ENCODE results near the gene PDE3B. TPM values are rescaled to one million over a fixed set of nuclear protein-coding genes. Genes with fewer than 3 reads are reported as not detected.

Gene PDE3B
- total and polyA plus RNA-seq, 9 of the 15 experiments (the other 6 are each of a cell fraction or from before 2014, with no cell fraction given): 2.3 to 22.5 (median 12.2) TPM

DNA sequence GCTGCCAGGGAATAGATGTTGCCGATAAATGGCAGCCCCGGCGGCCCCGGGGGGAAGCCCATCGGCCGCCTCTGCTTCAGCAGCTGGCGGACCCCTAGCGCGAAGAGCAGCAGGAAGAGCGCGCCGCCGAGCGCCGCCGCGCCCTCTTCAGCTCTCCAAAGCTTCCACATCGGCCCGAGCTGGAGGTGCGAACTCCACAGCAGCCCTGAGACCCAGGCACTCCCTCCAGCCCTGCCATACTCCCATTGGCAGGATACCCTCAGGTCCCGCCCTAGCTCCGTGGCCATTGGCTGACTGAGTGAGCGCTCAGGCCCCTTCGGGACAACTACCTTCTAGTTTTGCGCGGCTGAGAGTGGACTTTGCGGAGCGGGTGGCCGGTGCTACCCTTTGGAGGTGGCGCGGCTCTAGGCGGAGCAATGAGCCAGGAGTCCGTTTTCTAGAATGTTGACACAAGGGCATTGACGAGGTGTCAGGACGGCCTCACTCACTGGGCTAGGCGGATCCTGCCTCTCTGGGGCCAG lies 248.5 kb downstream of the PDE3B start, which contains the start of gene CYP2R1 (continued):
- TF ChIP-seq, protein P1, sequence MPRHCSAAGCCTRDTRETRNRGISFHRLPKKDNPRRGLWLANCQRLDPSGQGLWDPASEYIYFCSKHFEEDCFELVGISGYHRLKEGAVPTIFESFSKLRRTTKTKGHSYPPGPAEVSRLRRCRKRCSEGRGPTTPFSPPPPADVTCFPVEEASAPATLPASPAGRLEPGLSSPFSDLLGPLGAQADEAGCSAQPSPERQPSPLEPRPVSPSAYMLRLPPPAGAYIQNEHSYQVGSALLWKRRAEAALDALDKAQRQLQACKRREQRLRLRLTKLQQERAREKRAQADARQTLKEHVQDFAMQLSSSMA (CRISPR knock-in tag; IDR thresholded peaks at IDR 0.05): no peak
- peak; percentile 53 for TF ChIP-seq CXXC5 (CRISPR knock-in tag; IDR thresholded peaks at IDR 0.05)
- peak; percentile 16; the same call in 1 of the 2 replicates for TF ChIP-seq HCFC1 (IDR thresholded peaks at IDR 0.05; ENCODE audit: low read depth, low read length)
- TF ChIP-seq ZNF121 (CRISPR knock-in tag; conservative IDR thresholded peaks at IDR 0.05): no peak
- TF ChIP-seq SP2 (IDR thresholded peaks at IDR 0.05; ENCODE audit: extremely low read depth, low read depth, low read length, poor library complexity, severe bottlenecking): peak; percentile 81
- no peak for TF ChIP-seq ZNF695 (CRISPR knock-in tag; IDR thresholded peaks at IDR 0.05)
- TF ChIP-seq, protein P2, sequence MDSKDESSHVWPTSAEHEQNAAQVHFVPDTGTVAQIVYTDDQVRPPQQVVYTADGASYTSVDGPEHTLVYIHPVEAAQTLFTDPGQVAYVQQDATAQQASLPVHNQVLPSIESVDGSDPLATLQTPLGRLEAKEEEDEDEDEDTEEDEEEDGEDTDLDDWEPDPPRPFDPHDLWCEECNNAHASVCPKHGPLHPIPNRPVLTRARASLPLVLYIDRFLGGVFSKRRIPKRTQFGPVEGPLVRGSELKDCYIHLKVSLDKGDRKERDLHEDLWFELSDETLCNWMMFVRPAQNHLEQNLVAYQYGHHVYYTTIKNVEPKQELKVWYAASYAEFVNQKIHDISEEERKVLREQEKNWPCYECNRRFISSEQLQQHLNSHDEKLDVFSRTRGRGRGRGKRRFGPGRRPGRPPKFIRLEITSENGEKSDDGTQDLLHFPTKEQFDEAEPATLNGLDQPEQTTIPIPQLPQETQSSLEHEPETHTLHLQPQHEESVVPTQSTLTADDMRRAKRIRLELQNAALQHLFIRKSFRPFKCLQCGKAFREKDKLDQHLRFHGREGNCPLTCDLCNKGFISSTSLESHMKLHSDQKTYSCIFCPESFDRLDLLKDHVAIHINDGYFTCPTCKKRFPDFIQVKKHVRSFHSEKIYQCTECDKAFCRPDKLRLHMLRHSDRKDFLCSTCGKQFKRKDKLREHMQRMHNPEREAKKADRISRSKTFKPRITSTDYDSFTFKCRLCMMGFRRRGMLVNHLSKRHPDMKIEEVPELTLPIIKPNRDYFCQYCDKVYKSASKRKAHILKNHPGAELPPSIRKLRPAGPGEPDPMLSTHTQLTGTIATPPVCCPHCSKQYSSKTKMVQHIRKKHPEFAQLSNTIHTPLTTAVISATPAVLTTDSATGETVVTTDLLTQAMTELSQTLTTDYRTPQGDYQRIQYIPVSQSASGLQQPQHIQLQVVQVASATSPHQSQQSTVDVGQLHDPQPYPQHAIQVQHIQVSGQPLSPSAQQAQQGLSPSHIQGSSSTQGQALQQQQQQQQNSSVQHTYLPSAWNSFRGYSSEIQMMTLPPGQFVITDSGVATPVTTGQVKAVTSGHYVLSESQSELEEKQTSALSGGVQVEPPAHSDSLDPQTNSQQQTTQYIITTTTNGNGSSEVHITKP (IDR thresholded peaks at IDR 0.05; ENCODE audit: partially characterized antibody): peak; percentile 24
- TF ChIP-seq KDM5B (IDR thresholded peaks at IDR 0.05; ENCODE audit: insufficient replicate concordance, low read depth, low read length): peak; percentile 8
- TF ChIP-seq, protein P3, sequence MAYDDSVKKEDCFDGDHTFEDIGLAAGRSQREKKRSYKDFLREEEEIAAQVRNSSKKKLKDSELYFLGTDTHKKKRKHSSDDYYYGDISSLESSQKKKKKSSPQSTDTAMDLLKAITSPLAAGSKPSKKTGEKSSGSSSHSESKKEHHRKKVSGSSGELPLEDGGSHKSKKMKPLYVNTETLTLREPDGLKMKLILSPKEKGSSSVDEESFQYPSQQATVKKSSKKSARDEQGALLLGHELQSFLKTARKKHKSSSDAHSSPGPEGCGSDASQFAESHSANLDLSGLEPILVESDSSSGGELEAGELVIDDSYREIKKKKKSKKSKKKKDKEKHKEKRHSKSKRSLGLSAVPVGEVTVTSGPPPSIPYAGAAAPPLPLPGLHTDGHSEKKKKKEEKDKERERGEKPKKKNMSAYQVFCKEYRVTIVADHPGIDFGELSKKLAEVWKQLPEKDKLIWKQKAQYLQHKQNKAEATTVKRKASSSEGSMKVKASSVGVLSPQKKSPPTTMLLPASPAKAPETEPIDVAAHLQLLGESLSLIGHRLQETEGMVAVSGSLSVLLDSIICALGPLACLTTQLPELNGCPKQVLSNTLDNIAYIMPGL (CRISPR knock-in tag; IDR thresholded peaks at IDR 0.05): no peak
- no peak for TF ChIP-seq TAF7 (tag; IDR thresholded peaks at IDR 0.05)
- TF ChIP-seq NEUROD1 (IDR thresholded peaks at IDR 0.05; ENCODE audit: borderline replicate concordance, low read depth, low read length, partially characterized antibody): peak; percentile 99
- no peak for TF ChIP-seq PURB (CRISPR knock-in tag; IDR thresholded peaks at IDR 0.05; ENCODE audit: low read depth)
- peak in 2 of 3 experiments; percentile 37 to 47 for TF ChIP-seq YY1 (IDR thresholded peaks at IDR 0.05; ENCODE audit: borderline replicate concordance in 1 of 3, control insufficient read depth in 1 of 3, extremely low read depth in 1 of 3, insufficient read depth in 3 of 3, insufficient read length in 1 of 3, insufficient replicate concordance in 2 of 3, low read depth in 1 of 3, low read length in 2 of 3)
- no peak for TF ChIP-seq HNRNPL (IDR thresholded peaks at IDR 0.05; ENCODE audit: low read depth, low read length)

All from K562 (cell line).